ENCODE measurements around the gene SGMS1. TPM values are rescaled to one million over a fixed set of nuclear protein-coding genes. Genes with fewer than 3 reads are reported as not detected.

SGMS1 gene
- total and polyA plus RNA-seq, 2 experiments from 2014 or later = 15.0 to 34.7 TPM

GRCh38 chr10:50400694-50401093 is 223.1 kb downstream of the SGMS1 start:
- Histone ChIP-seq H3K9me2 (ENCODE audit: insufficient read depth) (no peaks in the 10 kb centered on the region), H3K4me1 (ENCODE audit: insufficient read depth) (no peaks in the 10 kb centered on the region), H2AFZ (no peak overlapping the region), H3K79me2 (replicated peaks; ENCODE audit: insufficient read depth) (peaks cover 19% of the 10 kb centered on the region), H3K27me3 (ENCODE audit: insufficient read depth) (no peaks in the 10 kb centered on the region), H3F3A (replicated peaks; ENCODE audit: low read depth) (no peaks in the 10 kb centered on the region), H3K4me2 (no peak overlapping the region), H3K4me3 (no peak overlapping the region), H4K20me1 (replicated peaks; ENCODE audit: insufficient read depth) (no peaks in the 10 kb centered on the region), H3K36me3 (ENCODE audit: insufficient read depth) (no peaks in the 10 kb centered on the region), H3K27ac (ENCODE audit: low read depth) (no peak overlapping the region)
- no peaks in the 10 kb centered on the region for H3K9me3 Mint-ChIP-seq
- H3K27me3 Mint-ChIP-seq (ENCODE audit: insufficient read depth, low read depth, poor library complexity) = peaks cover 3% of the 10 kb centered on the region
- TF ChIP-seq EZH2 (IDR thresholded peaks at IDR 0.05; ENCODE audit: low read depth, unreplicated experiment) (no peak), ZNF114 (CRISPR knock-in tag; IDR thresholded peaks at IDR 0.05) (no peak), REST (IDR thresholded peaks at IDR 0.05; ENCODE audit: unreplicated experiment) (no peak), ETS1 (IDR thresholded peaks at IDR 0.05) (no peak), STAT1 (IDR thresholded peaks at IDR 0.05; ENCODE audit: unreplicated experiment) (no peak), ZNF331 (CRISPR knock-in tag; IDR thresholded peaks at IDR 0.05; ENCODE audit: low read depth) (no peak), ZNF462 (CRISPR knock-in tag; IDR thresholded peaks at IDR 0.05) (no peak), JUNB (IDR thresholded peaks at IDR 0.05; ENCODE audit: unreplicated experiment) (no peak), EZH2phosphoT487 (IDR thresholded peaks at IDR 0.05; ENCODE audit: unreplicated experiment) (no peak), POLR2AphosphoS5 (IDR thresholded peaks at IDR 0.05; ENCODE audit: low read depth) (no peak), CTCF (conservative IDR thresholded peaks at IDR 0.05; ENCODE audit: low read depth in 2 of 2) (no peak), NANOG (IDR thresholded peaks at IDR 0.05; ENCODE audit: borderline replicate concordance) (no peak), CREB1 (CRISPR knock-in tag; IDR thresholded peaks at IDR 0.05; ENCODE audit: low read depth) (no peak)
- H3K4me1 Mint-ChIP-seq = peaks cover 26% of the 10 kb centered on the region
- ATAC-seq = no peak
- no peak for DNase-seq (ENCODE audit: low spot score)
- 0 out of 2 replicates have a peak overlapping the region, but pooled peaks have one; percentile 17 for H3K27ac Mint-ChIP-seq
- H3K4me3 Mint-ChIP-seq = no peak overlapping the region
- 0 out of 3 replicates have a peak, but pooled peaks cover 3% of the 10 kb centered on the region for H3K36me3 Mint-ChIP-seq (ENCODE audit: low read depth)
